ENCODE results near the gene DOK7.

GRCh38 chr4:3443750-3444309 lies 19.3 kb upstream of the DOK7 start:
- TF ChIP-seq POLR2A (IDR thresholded peaks at IDR 0.05) (no peak), CTCF (IDR thresholded peaks at IDR 0.05) (no peak)
